H9 (cell line): ENCODE measurements around the gene OVOL3. TPM values are rescaled to one million over a fixed set of nuclear protein-coding genes. Genes with fewer than 3 reads are reported as not detected.

Source experiments
- DNase-seq: peaks from one replicate; pipeline ENCODE4 v3.0.0-alpha.2; 2017
- H2AFZ ChIP-seq: one replicate; pipeline ENCODE4 v1.6.1; 2013; ENCODE audit warnings: mild to moderate bottlenecking, low read length, control low read depth, moderate library complexity
- H2AK5ac ChIP-seq: 2 replicates; pipeline ENCODE4 v1.6.1; 2013; ENCODE audit warnings: low read length, control low read depth, mixed read lengths; ENCODE audit not compliant: insufficient read length
- H2BK120ac ChIP-seq: one replicate; pipeline ENCODE4 v1.6.1; 2013; ENCODE audit warnings: low read depth, mild to moderate bottlenecking, low read length, control low read depth, inconsistent platforms; ENCODE audit not compliant: poor library complexity, severe bottlenecking
- H2BK12ac ChIP-seq: 2 replicates; pipeline ENCODE4 v1.6.1; 2013; ENCODE audit warnings: low read length, control low read depth, mixed read lengths, low read depth; ENCODE audit not compliant: insufficient read length
- H2BK15ac ChIP-seq: 2 replicates; pipeline ENCODE4 v1.6.1; 2013; ENCODE audit warnings: low read depth, low read length, control low read depth
- H2BK20ac ChIP-seq: one replicate; pipeline ENCODE4 v1.6.1; 2013; ENCODE audit warnings: low read depth, mild to moderate bottlenecking, low read length, control low read depth, inconsistent platforms; ENCODE audit not compliant: poor library complexity, severe bottlenecking
- H2BK5ac ChIP-seq: 2 replicates; pipeline ENCODE4 v1.6.1; 2013; ENCODE audit warnings: low read length, control low read depth, mixed read lengths; ENCODE audit not compliant: insufficient read length
- H3K14ac ChIP-seq: 2 replicates; pipeline ENCODE4 v1.6.1; 2013; ENCODE audit warnings: low read length, control low read depth; ENCODE audit not compliant: insufficient read depth
- H3K18ac ChIP-seq: 2 replicates; pipeline ENCODE4 v1.6.1; 2013; ENCODE audit warnings: low read depth, mild to moderate bottlenecking, mixed read lengths, low read length, control low read depth; ENCODE audit not compliant: insufficient read length
- H3K23ac ChIP-seq: 2 replicates; pipeline ENCODE4 v1.6.1; 2013; ENCODE audit warnings: low read length, control low read depth, mixed read lengths, low read depth; ENCODE audit not compliant: insufficient read length
- H3K23me2 ChIP-seq: 2 replicates; pipeline ENCODE4 v1.6.1; 2013; ENCODE audit warnings: low read depth, mild to moderate bottlenecking, mixed read lengths, low read length, control low read depth; ENCODE audit not compliant: insufficient read length, poor library complexity, severe bottlenecking
- H3K27ac ChIP-seq: 2 replicates; pipeline ENCODE4 v1.5.1; 2013; ENCODE audit warnings: low read length, control low read depth, mixed read lengths, low read depth; ENCODE audit not compliant: insufficient read length
- H3K27me3 ChIP-seq: 2 replicates; pipeline ENCODE4 v1.6.1; 2013; ENCODE audit warnings: low read length, control low read depth, inconsistent platforms; ENCODE audit not compliant: insufficient read depth
- H3K4ac ChIP-seq: 2 replicates; pipeline ENCODE4 v1.6.1; 2013; ENCODE audit warnings: low read depth, mild to moderate bottlenecking, control low read depth, inconsistent platforms, low read length, moderate library complexity
- H3K4me1 ChIP-seq: 2 replicates; pipeline ENCODE4 v1.6.1; 2013; ENCODE audit warnings: low read length, control low read depth, inconsistent platforms; ENCODE audit not compliant: insufficient read depth
- H3K4me2 ChIP-seq: 2 replicates; pipeline ENCODE4 v1.6.1; 2013; ENCODE audit warnings: low read length, control low read depth, mixed read lengths; ENCODE audit not compliant: insufficient read length, insufficient read depth
- H3K56ac ChIP-seq: 2 replicates; pipeline ENCODE4 v1.6.1; 2013; ENCODE audit warnings: low read depth, mild to moderate bottlenecking, mixed read lengths, low read length, control low read depth; ENCODE audit not compliant: insufficient read length
- H3K79me1 ChIP-seq: 2 replicates; pipeline ENCODE4 v1.6.1; 2013; ENCODE audit warnings: low read depth, mild to moderate bottlenecking, moderate library complexity, low read length, control low read depth, inconsistent platforms; ENCODE audit not compliant: insufficient read depth, poor library complexity, severe bottlenecking
- H3K79me2 ChIP-seq: 2 replicates; pipeline ENCODE4 v1.6.1; 2013; ENCODE audit warnings: low read length, control low read depth, inconsistent platforms; ENCODE audit not compliant: insufficient read depth
- H3K9ac ChIP-seq: 2 replicates; pipeline ENCODE4 v1.6.1; 2013; ENCODE audit warnings: low read length, control low read depth, mixed read lengths; ENCODE audit not compliant: insufficient read length; ENCODE audit errors: extremely low read depth
- H3K9me3 ChIP-seq: one replicate; pipeline ENCODE4 v1.6.1; 2013; ENCODE audit warnings: low read depth, low read length, inconsistent platforms; ENCODE audit not compliant: control insufficient read depth
- H3T11ph ChIP-seq: one replicate; pipeline ENCODE4 v1.6.1; 2013; ENCODE audit warnings: mild to moderate bottlenecking, low read length, control low read depth, inconsistent platforms
- H4K20me1 ChIP-seq: one replicate; pipeline ENCODE4 v1.6.1; 2013; ENCODE audit not compliant: control insufficient read depth, insufficient read length, insufficient read depth
- H4K5ac ChIP-seq: 2 replicates; pipeline ENCODE4 v1.6.1; 2013; ENCODE audit warnings: low read depth, mild to moderate bottlenecking, mixed read lengths, low read length, control low read depth; ENCODE audit not compliant: insufficient read length
- H4K8ac ChIP-seq: replicated peaks from 2 replicates; pipeline ENCODE4 v1.6.1; 2013; ENCODE audit warnings: low read length, control low read depth, mixed read lengths, low read depth; ENCODE audit not compliant: insufficient read length
- H4K91ac ChIP-seq: 2 replicates; pipeline ENCODE4 v1.6.1; 2013; ENCODE audit warnings: low read depth, mild to moderate bottlenecking, moderate library complexity, mixed read lengths, low read length, control low read depth; ENCODE audit not compliant: insufficient read length
- H3K27ac Mint-ChIP-seq, 3 experiments: 2 replicates in 2 of 3; 3 replicates in 1 of 3; pipeline ENCODE4 v1.8.0; 2020 to 2021; ENCODE audit warnings: mixed read lengths in 3 of 3, mild to moderate bottlenecking in 1 of 3, moderate library complexity in 1 of 3
- H3K27me3 Mint-ChIP-seq: 2 replicates; pipeline ENCODE4 v1.8.0; 2021; ENCODE audit warnings: low read depth, mild to moderate bottlenecking, moderate library complexity, mixed read lengths
- H3K36me3 Mint-ChIP-seq, 3 experiments: 2 replicates in 2 of 3; 3 replicates in 1 of 3; pipeline ENCODE4 v1.8.0; 2020 to 2021; ENCODE audit warnings: low read depth in 3 of 3, mixed read lengths in 3 of 3; ENCODE audit not compliant: insufficient read depth in 1 of 3
- H3K4me1 Mint-ChIP-seq, 2 experiments: 2 replicates each; pipeline ENCODE4 v1.8.0; 2020; ENCODE audit warnings: mixed read lengths in 2 of 2
- H3K4me3 Mint-ChIP-seq, 2 experiments: 2 replicates in 1 of 2; 3 replicates in 1 of 2; pipeline ENCODE4 v1.8.0; 2020 to 2021; ENCODE audit warnings: mild to moderate bottlenecking in 2 of 2, mixed read lengths in 2 of 2, moderate library complexity in 1 of 2
- H3K9me3 Mint-ChIP-seq, 2 experiments: 2 replicates in 1 of 2; 3 replicates in 1 of 2; pipeline ENCODE4 v1.8.0; 2020; ENCODE audit warnings: mild to moderate bottlenecking in 2 of 2, mixed read lengths in 2 of 2, moderate library complexity in 1 of 2
- CTCF ChIP-seq: fragments of 200-600 bp; sonication (generic); conservative IDR thresholded peaks from 3 replicates; pipeline ENCODE4 v1.8.0; 2021; ENCODE audit warnings: antibody characterized with exemption, mild to moderate bottlenecking
- WGBS: extraction: QIAGEN DNeasy Blood & Tissue Kit; methylation state at CpG from one replicate; pipeline ENCODE4 v1.1.7; 2013; ENCODE audit warnings: missing lambda C conversion rate, low lambda C conversion rate, mixed read lengths; ENCODE audit not compliant: insufficient read length; ENCODE audit errors: extremely low coverage; 5-methylcytosine and 5-hydroxymethylcytosine counted together
- total RNA-seq: library from RNA; stranded (reverse); gene quantifications from 2 replicates; pipeline ENCODE4 v1.2.1, GENCODE V29; 2021

The OVOL3 gene
- total RNA-seq, 1 experiment from 2014 or later, result not detected

- Mint-ChIP-seq H3K4me1 (no peaks in the 10 kb centered on the region), H3K27me3 (no peaks in the 10 kb centered on the region), H3K9me3 (no peaks in the 10 kb centered on the region), H3K36me3 (peaks cover 45 to 82% (median 64%) of the 10 kb centered on the region in 3 experiments), H3K27ac (peak overlapping the region in 1 of 3 experiments; percentile 73; a peak in 1 of 7 replicates), H3K4me3 (no peak overlapping the region)
- H3K4ac ChIP-seq, result no peak overlapping the region
- no peak overlapping the region for H3K4me2 ChIP-seq
- TF ChIP-seq CTCF, result no peak
- no peaks in the 10 kb centered on the region for H4K20me1 ChIP-seq
- no peaks in the 10 kb centered on the region for H3K4me1 ChIP-seq
- no peak overlapping the region for H2BK120ac ChIP-seq
- no peak for DNase-seq
- H2AFZ ChIP-seq, result no peak overlapping the region
- no peaks in the 10 kb centered on the region for H3K79me2 ChIP-seq
- no peaks in the 10 kb centered on the region for H3K9me3 ChIP-seq
- no peak overlapping the region for H3K27ac ChIP-seq
- H2BK15ac ChIP-seq, result no peak overlapping the region
- H4K5ac ChIP-seq, result no peak overlapping the region
- no peak overlapping the region for H3K23ac ChIP-seq
- H3K9ac ChIP-seq, result no peak overlapping the region
- H4K91ac ChIP-seq, result no peak overlapping the region
- no peaks in the 10 kb centered on the region for H3K79me1 ChIP-seq
- no peaks in the 10 kb centered on the region for H3K27me3 ChIP-seq
- H4K8ac ChIP-seq, result no peak overlapping the region
- WGBS, result no CpG with 5 or more reads among the region's 6 CpGs
- no peak overlapping the region for H3K14ac ChIP-seq
- no peaks in the 10 kb centered on the region for H3K23me2 ChIP-seq
- H3T11ph ChIP-seq, result no peak overlapping the region
- H2BK12ac ChIP-seq, result no peak overlapping the region
- no peak overlapping the region for H3K56ac ChIP-seq
- no peak overlapping the region for H2AK5ac ChIP-seq
- H3K18ac ChIP-seq, result no peak overlapping the region
- H2BK20ac ChIP-seq, result no peak overlapping the region
- no peak overlapping the region for H2BK5ac ChIP-seq
These were observed 17.3 kb upstream of the OVOL3 start for GRCh38 chr19:36093687-36094086.
